GM19193 (cell line): ENCODE results near the gene FAM89B.

Source experiments
- POLR2A ChIP-seq: IDR thresholded peaks from 4 replicates; pipeline ENCODE4 v1.6.1; 2011; ENCODE audit not compliant: insufficient read depth, insufficient read length; ENCODE audit errors: extremely low read depth

FAM89B gene

GRCh38 chr11:65575568-65576231 lies 3.4 kb downstream of the FAM89B start, which contains the start of gene EHBP1L1:
Gene EHBP1L1 (plus strand): TSS chr11:65576053. CDS start chr11:65576303, 250 bp downstream.
- TF ChIP-seq POLR2A = peak; percentile 69

- no peak for TF ChIP-seq POLR2A
Measured at GRCh38 chr11:65576232-65576866, 4.0 kb downstream of the FAM89B start.

- no peak for TF ChIP-seq POLR2A
Measured at GRCh38 chr11:65576867-65577755, 4.8 kb downstream of the FAM89B start.

- no peak for TF ChIP-seq POLR2A
Measured at GRCh38 chr11:65577756-65578109, 5.4 kb downstream of the FAM89B start.

- TF ChIP-seq POLR2A = no peak
Measured at GRCh38 chr11:65578134-65578533, 5.8 kb downstream of the FAM89B start.

- no peak for TF ChIP-seq POLR2A
Measured at GRCh38 chr11:65578667-65579066, 6.3 kb downstream of the FAM89B start.

GRCh38 chr11:65579291-65579690 lies 7.0 kb downstream of the FAM89B start:
- TF ChIP-seq POLR2A = no peak

GRCh38 chr11:65580031-65580692 lies 7.8 kb downstream of the FAM89B start:
- TF ChIP-seq POLR2A = no peak

GRCh38 chr11:65580756-65581155 lies 8.4 kb downstream of the FAM89B start:
- TF ChIP-seq POLR2A = no peak

- no peak for TF ChIP-seq POLR2A
Measured at GRCh38 chr11:65581928-65582327, 9.6 kb downstream of the FAM89B start.

- TF ChIP-seq POLR2A = no peak
Measured at GRCh38 chr11:65583589-65583988, 11.3 kb downstream of the FAM89B start.

GRCh38 chr11:65584106-65584505 lies 11.8 kb downstream of the FAM89B start:
- no peak for TF ChIP-seq POLR2A

GRCh38 chr11:65584723-65585171 lies 12.4 kb downstream of the FAM89B start:
- TF ChIP-seq POLR2A = no peak

- TF ChIP-seq POLR2A = no peak
Measured at GRCh38 chr11:65585396-65586246, 13.3 kb downstream of the FAM89B start.
